HG03521 (cell line): ENCODE data around the gene DYRK1B.
A peak's percentile ranks its signal among the peaks of the same experiment; 100 is the strongest.
"Not testable (repeated sequence)": the region's sequence is repeated elsewhere in the genome, so short reads cannot be mapped to it uniquely, and the experiment has no call there.

Experiments used
- ATAC-seq: cut with Tn5 transposase; IDR thresholded peaks from one replicate; pipeline ENCODE4 v1.9.1; 2021; ENCODE audit warnings: mild to moderate bottlenecking, moderate library complexity; ENCODE audit not compliant: unreplicated experiment

DYRK1B gene

GRCh38 chr19:39833464-39834286, at the start of gene DYRK1B:
TSS of gene DYRK1B (minus strand) at chr19:39834162. CDS start at chr19:39831867, 2,295 bp downstream.
- ATAC-seq: peak; percentile 83

- ATAC-seq: not testable (repeated sequence)
Measured at GRCh38 chr19:39882645-39883044, 48.7 kb upstream of the DYRK1B start.

- ATAC-seq: not testable (repeated sequence)
Measured at GRCh38 chr19:39881495-39882110, 47.6 kb upstream of the DYRK1B start.

GRCh38 chr19:39880241-39880640, 46.3 kb upstream of the DYRK1B start:
- not testable (repeated sequence) for ATAC-seq

- ATAC-seq: not testable (repeated sequence)
Measured at GRCh38 chr19:39879796-39880195, 45.8 kb upstream of the DYRK1B start.

GRCh38 chr19:39878866-39879265, 44.9 kb upstream of the DYRK1B start:
- ATAC-seq: not testable (repeated sequence)

- ATAC-seq: no peak
Measured at GRCh38 chr19:39878398-39878797, 44.4 kb upstream of the DYRK1B start.

GRCh38 chr19:39877982-39878381, 44.0 kb upstream of the DYRK1B start:
- ATAC-seq: not testable (repeated sequence)

GRCh38 chr19:39877488-39877887, 43.5 kb upstream of the DYRK1B start:
- ATAC-seq: not testable (repeated sequence)

- ATAC-seq: not testable (repeated sequence)
Measured at GRCh38 chr19:39876486-39876885, 42.5 kb upstream of the DYRK1B start.

GRCh38 chr19:39875401-39875864, 41.5 kb upstream of the DYRK1B start:
- ATAC-seq: not testable (repeated sequence)

GRCh38 chr19:39874404-39874803, 40.4 kb upstream of the DYRK1B start:
- no peak for ATAC-seq

GRCh38 chr19:39873385-39873784, 39.4 kb upstream of the DYRK1B start:
- no peak for ATAC-seq

GRCh38 chr19:39871886-39872866, 38.2 kb upstream of the DYRK1B start:
- ATAC-seq: no peak

GRCh38 chr19:39871362-39871761, 37.4 kb upstream of the DYRK1B start:
- ATAC-seq: no peak

GRCh38 chr19:39870171-39870971, 36.4 kb upstream of the DYRK1B start:
- no peak for ATAC-seq

GRCh38 chr19:39867952-39868351, 34.0 kb upstream of the DYRK1B start:
- no peak for ATAC-seq

- ATAC-seq: no peak
Measured at GRCh38 chr19:39867133-39867532, 33.2 kb upstream of the DYRK1B start.

- ATAC-seq: no peak
Measured at GRCh38 chr19:39865953-39866352, 32.0 kb upstream of the DYRK1B start.

GRCh38 chr19:39865186-39865585, 31.2 kb upstream of the DYRK1B start:
- ATAC-seq: no peak
